HG02970 (cell line): ENCODE data around the gene F8.
"Not testable (repeated sequence)": the region's sequence is repeated elsewhere in the genome, so short reads cannot be mapped to it uniquely, and the experiment has no call there.

Experiments used
- ATAC-seq: cut with Tn5 transposase; IDR thresholded peaks from one replicate; pipeline ENCODE4 v1.9.1; 2021; ENCODE audit warnings: mild to moderate bottlenecking, moderate library complexity, moderate number of reproducible peaks; ENCODE audit not compliant: unreplicated experiment, low FRiP score

Gene F8

DNA sequence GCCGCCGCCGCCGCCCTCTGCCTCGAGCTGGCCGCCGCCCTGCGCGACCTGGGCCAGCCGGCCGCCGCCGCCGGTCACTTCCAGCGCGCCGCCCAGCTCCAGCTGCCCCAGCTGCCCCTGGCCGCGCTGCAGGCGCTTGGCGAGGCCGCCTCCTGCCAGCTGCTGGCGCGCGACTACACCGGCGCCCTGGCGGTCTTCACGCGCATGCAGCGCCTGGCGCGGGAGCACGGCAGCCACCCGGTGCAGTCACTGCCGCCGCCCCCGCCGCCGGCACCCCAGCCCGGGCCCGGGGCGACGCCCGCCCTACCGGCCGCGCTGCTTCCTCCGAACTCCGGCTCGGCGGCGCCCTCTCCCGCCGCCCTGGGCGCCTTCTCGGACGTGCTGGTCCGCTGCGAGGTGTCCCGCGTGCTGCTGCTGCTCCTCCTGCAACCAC is 135.7 kb downstream of the F8 start:
- peak; percentile 53 for ATAC-seq

DNA sequence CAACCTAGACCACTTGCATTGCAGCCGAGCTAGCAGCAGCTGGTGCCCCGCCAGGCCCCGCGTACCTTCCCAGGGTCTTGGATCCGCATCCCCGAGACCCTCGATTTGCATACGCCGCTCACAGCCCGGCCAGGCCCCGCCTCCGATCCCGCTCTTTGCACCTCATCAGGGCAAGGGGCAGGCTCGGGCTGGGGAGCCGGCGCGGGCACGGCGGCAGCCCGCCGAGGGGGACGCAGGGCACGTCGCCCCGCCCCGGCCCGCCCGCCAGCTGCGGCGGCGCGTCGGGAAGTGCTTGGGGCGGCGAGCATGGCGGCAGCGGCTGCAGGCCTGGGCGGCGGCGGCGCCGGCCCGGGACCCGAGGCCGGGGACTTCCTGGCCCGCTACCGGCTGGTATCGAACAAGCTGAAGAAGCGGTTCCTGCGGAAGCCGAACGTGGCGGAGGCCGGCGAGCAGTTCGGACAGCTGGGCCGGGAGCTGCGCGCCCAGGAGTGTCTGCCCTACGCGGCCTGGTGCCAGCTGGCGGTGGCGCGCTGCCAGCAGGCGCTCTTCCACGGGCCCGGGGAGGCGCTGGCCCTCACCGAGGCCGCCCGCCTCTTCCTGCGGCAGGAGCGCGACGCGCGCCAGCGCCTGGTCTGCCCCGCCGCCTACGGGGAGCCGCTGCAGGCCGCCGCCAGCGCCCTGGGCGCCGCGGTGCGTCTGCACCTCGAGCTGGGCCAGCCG is 136.3 kb downstream of the F8 start, which contains the start of gene F8A1:
Gene F8A1 (plus strand): TSS at position 287 of the 720 bp plus-strand sequence. CDS start 20 bp downstream, at position 307.
- ATAC-seq: peak; percentile 50

DNA sequence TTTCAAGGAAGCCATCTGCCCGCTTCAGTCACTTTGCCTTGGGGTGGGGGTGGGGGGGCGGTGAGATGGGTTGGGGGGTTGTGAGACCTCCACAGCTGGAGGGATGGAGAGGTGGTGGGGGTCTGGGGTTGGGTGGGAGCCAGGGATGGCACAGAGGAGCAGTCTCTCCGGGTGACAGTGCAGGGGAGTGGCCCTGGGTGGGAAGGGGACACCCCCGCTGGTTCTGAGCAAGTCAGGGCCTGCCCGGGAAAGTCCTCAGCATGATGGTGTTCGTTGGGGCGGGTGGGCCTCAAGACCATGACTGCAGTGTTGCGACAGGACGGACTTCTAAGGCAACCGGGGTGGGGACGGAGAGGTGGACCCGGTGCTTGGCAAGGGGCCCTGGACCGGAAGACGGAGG is 137.0 kb downstream of the F8 start:
- ATAC-seq: not testable (repeated sequence)

DNA sequence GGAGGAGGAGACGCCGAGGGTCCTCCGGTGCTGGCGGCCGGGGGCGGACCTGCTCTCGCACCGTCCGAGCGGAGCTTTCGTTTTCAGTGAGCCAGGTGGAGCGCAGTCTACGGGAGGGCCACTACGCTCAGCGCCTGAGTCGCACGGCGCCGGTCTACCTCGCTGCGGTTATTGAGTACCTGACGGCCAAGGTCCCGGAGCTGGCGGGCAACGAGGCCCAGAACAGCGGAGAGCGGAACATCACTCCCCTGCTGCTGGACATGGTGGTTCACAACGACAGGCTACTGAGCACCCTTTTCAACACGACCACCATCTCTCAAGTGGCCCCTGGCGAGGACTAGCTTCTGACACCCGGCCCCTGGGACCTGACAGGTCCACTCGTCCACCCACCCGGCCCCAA is 137.5 kb downstream of the F8 start:
- not testable (repeated sequence) for ATAC-seq

DNA sequence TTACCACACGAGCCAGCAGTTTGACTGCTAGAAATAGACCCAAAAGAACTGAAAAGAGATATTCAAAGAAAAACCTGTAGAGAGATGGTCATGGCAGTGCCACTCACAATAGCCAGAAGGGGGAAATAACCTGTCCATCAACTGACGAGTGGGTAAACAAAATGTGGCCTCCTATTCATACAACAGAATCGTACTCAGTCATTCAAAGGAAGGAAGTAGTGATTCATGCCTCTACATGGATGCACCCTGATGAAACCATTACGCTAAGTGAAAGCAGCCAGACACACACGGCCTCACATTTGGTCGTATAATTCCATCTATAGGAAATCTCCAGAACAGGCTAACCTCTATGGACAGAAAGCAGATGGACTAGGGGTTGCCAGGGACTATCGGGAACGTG is 138.5 kb downstream of the F8 start:
- not testable (repeated sequence) for ATAC-seq

DNA sequence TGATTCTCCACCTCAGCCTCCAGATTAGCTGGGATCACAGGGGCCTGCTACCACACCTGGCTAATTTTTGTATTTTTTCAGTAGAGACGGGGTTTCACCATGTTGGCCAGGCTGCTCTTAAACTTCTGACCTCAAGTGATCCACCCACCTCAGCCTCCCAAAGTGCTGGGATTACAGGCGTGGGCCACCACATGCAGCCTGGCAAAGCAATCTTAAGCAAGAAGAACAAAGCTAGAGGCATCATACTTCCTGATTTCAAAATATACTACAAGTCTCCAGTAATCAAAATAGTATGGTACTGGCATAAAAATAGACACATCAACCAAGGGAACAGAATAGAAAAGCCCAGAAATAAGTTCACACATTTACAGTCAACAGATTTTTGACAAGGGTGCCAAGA is 149.2 kb downstream of the F8 start:
- no peak for ATAC-seq

DNA sequence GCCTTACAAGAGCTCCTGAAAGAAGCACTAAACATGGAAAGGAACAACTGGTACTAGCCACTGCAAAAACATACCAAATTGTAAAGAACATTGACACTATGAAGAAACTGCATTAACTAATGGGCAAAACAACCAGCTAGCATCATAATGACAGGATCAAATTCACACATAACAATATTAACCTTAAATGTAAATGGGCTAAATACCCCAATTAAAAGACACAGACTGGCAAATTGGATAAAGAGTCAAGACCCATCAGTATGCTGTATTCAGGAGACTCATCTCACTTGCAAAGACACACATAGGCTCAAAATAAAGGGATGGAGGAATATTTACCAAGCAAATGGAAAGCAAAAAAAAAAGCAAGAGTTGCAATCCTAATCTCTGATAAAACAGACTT is 154.0 kb downstream of the F8 start:
- not testable (repeated sequence) for ATAC-seq

DNA sequence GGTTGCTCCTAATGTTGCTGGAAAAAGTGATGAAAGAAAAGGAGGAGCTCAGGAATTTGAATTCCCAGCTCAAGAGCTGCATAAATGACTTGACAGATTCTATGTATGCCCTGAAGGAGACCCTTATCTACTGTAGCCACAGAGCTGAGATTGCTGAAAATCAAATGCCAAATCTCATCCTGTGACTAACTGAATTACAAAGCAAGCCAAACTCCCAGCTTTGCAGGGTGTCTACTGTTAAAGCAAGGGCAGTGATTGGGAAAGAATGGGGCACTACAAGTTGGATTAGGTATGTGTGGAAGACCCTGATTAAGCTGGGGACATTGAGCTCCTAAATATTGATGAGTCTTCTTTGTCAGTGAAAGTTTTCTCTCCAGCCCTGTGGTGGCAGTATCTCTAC is 167.3 kb downstream of the F8 start:
- ATAC-seq: no peak

DNA sequence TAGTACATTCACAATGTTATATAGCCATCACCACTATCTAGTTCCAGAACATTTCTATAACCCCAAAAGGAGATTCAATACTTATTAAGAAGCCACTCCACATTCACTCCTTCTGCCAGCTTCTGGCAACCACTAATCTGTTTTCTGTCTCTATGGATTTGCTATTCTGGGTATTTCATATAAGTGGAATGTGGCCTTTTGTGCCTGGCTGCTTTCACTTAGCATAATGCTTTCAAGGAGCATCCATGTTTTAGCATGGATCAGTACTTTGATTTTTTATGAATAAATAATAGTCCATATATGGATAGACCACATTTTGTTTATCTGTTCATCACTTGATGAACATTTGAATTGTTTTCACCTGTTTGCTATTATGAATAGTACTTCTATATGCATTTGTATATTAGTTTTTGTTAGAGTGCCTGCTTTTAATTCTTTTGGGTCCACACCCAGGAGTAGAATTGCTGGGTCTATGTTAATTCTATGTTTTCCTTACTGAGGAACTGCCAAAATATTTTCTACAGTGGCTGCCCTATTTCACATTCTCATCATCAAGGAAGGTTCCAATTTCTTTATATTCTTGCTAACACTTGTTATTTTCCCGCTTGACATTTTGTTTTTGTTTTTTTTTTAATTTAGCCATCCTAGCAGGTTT is 171.4 kb downstream of the F8 start:
- no peak for ATAC-seq

DNA sequence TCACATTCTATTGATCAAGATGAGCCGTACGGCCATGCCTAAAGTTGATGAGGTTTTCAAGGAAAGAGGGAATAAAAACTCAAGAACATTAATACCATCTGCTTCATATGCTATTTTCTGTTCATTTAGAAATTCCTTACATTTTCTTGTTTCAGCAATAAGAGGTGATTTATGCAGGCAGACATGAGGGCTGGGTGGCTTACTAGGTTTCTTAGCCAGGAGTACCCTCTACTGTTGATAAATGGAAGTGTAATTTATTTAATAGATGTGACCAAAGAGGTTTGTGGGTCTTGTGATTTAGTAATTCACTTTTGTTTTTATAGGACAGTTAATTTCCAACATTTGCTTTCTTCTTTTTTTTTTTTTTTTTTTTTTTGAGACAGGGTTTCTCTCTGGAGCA is 181.7 kb downstream of the F8 start:
- no peak for ATAC-seq

DNA sequence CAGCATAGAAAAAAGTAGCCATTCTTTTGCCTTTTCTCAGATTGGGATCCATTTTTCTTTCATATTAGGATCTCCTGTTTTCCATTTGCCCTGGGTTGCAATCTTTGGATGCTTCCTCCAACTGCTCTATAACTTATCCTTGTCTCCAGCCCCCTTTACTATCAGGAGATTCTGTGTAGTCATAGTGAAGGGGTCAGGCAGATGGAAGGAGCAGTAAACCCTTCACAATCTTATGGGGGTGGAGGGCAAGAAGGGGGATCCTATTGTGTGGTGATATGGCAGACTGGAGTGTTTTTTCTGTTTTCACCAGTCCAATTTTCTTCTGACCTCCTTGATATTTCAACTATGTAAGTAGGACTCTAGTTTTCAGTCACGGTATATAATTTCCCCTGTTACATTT is 186.4 kb downstream of the F8 start:
- no peak for ATAC-seq

DNA sequence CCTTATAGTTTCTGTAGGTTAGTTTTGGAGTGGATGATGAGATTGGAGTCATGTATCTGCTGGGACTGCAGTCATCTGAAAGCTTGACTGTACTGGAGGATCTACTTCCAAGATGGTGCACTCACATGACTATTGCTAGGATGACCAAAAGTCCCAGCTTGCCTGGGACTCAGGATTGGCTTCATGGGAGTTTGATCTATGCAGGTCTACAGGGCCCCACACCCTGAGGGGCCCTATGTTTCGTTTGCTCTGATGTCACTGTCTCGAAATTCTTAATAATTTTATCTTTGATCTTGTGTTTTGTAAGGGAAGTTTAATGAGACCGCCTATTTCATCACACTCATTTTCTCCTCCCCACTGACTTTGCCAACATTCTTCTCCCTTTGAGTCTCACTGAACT is 188.0 kb downstream of the F8 start, which contains the start of gene SMIM9:
Gene SMIM9 (minus strand): TSS at position 101 of the 400 bp plus-strand sequence. CDS start 3,806 bp downstream, outside the sequence.
- ATAC-seq: no peak

DNA sequence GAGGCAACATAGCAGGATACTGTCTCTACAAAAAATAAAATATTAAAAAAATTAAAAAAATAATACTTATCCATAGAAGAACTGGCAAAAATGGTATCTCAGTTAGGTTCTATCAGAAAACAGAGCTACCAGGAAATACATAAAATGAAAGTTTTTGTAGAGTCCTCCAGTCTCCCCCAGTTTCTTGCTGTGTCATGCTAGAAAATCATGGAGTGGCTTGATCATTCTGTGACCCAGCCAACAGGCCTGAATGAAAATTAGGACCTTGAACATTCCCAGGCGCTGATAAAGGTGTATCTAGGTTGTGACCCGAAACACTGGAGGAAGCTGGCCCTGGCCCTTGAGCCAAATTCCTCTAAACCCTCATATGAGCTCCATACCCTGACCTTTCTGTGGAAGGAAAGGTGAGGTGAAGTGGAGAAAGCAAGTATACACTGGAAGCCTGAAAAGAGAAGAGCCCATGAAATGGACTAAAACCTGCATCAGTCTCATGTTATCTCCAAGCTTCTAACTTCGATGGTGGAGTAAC is 188.7 kb downstream of the F8 start:
- ATAC-seq: no peak

DNA sequence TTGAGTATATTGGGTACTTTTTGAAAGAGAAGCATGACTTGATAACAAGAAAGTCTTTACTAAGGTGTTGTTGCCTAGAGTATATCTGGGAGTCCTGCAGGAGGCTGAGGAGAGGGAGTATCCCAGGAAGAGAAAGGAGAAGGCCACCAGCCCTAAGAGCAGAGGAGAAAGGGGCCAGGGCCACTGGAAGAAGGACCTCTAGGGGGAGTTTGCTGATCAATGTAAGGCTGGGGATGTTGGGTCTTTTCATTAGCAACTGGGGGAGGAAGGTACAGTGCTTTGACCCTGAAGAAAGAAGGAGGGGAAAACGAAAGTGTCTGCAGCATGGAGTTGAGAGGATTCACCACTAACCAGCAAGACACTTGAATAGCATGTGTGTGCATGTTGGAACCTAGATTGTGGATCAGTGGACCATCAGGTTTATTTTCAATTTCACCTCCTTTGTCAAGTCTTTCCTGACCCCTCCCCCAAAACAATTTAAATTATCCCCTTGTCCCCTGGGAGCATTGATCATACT is 192.5 kb downstream of the F8 start:
- no peak for ATAC-seq

DNA sequence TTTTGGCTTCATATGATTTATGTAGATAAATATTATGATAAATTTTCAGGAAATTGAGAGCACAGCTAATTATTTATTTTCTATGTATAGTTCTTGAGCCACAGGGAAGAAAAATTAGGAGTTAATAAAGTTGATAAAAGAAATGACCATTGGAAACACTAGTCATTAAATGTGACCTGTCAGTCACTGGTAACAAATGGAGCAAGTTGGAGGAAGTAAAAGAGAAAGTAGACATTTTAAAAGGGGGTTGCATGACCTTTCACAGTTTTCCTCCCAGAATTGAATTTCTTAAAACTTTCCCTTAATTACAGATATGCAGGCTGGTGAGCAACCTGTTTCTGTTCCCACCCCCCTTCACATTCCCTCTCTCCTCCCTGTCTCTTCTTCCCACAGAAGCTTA is 193.4 kb downstream of the F8 start:
- ATAC-seq: no peak

DNA sequence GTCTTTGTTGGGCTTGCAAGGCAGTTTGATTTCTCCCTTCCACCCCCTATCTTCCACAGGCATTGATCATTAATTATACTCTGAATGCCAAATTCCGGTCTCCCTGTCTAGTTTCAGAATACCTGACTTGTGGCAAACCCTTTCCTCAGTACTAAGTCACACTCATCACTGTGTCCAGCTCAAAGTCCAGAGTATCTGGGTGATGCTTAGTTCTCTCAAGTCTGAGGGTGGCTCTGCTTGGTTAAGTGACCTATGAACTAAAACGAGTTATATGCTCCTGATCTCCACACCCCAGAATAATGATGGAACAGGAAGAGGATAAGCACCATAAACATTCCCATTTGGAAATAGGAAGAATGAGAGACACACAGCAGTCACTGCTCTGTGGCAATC is 194.5 kb downstream of the F8 start:
- no peak for ATAC-seq

DNA sequence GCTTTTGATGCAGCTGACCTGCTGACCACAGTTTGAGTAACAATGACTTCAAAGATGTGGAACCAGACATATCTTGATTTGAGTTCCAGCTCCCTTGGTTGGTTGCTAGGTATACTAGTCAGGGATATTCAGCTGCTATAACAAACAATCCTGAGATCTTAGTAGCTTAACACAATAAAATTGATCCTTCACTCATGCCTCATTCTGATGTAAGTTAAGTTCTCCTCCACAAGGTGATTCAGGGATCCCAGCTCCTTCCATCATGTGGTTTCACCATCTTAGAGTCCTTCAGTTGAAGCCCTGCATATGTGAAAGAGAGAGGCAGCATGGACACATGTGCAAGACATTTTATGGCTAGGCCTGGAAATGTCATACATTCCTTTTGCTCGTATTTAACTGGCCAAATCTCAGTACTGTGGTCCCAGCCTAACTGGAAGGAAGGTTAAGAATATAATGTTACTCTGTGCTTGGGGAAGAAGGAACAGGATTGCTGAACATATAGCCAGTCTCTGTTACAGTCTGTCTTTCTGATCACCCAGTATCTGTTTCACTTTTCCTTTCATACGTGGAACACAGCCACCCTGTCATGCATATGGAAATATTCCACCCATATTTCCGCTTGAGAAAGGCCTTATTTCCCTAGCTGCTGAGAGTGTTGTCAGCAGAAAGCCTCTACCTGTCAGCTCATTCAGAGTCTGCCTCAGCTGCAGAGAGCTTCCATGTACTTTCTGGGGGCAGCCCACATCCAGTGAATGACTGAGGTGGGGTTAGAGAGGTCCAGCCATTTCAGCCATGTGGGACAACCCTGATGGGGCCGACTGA is 195.1 kb downstream of the F8 start:
- ATAC-seq: peak; percentile 62

DNA sequence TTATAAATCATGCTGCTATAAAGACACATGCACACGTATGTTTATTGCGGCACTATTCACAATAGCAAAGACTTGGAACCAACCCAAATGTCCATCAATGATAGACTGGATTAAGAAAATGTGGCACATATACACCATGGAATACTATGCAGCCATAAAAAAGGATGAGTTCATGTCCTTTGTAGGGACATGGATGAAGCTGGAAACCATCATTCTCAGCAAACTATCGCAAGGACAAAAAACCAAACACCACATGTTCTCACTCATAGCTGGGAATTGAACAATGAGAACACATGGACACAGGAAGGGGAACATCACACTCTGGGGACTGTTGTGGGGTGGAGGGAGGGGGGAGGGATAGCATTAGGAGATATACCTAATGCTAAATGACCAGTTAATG is 196.9 kb downstream of the F8 start:
- not testable (repeated sequence) for ATAC-seq

DNA sequence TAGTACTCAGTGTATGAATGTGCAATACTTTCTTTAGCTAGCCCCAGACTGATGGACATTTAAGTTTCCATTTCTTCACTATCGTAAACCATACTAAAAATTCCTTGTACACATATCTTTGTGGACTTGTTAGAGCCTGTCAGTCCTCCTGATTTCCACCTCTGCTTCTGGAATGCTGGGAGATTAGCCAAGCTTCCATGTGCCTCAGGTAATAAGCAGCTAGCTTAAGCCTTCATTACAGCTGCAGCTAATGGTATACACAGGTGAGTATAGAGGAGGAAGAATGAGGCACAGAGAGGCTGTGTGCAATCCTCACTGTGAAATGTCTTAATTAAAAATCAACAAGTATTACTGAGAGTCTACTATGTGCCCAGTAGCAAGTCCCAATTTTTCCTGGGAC is 197.9 kb downstream of the F8 start:
- no peak for ATAC-seq

DNA sequence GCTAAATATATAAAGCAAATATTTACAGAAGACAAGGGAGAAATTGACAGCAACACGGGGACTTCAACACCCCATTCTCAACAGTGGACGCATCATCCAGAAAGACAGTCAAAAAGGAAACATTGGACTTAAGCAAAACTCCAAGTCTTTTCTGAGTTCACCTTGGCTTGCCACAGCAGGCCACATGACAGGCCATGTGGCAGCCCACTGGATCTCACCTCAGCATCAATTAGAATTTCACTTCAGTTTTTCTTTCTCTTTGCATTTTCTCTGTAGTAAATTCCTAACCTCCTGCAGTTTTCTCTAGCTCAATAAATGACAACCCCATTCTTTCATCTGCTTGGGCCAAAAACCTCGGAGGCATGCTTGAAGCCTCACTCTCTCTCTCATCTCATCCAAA is 200.5 kb downstream of the F8 start:
- ATAC-seq: no peak

DNA sequence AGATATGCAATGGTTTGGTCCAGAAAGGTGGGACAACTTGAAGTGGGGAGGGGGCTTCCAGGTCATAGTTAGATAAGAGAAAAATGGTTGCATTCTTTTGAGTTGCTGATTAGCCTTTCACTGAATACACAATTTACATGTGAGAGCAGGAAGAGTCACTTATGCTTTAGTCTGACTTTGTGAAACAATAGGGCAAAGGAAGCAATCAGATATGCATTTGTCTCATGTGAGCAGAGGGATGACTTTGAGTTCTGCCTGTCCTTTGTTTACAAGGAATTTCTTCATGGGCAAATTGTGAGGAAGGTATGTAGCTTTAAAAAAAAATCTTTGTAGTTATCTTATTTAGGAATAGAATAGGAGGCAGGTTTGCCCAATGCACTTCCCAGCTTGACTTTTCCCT is 201.0 kb downstream of the F8 start:
- no peak for ATAC-seq
